A549 treated with DMSO at 1 μM for 4 hours (cell line): ENCODE data around the gene MAGEE2. TPM values are rescaled to one million over a fixed set of nuclear protein-coding genes. Genes with fewer than 3 reads are reported as not detected.

ENCODE experiments used
- total RNA-seq: library from RNA; stranded (reverse); fragments of 200-300 nt; extraction: Qiagen RNA extraction; gene quantifications from 5 replicates; pipeline ENCODE4 v1.2.3, GENCODE V29; 2022; ENCODE audit warnings: low read depth

MAGEE2 gene, protein sequence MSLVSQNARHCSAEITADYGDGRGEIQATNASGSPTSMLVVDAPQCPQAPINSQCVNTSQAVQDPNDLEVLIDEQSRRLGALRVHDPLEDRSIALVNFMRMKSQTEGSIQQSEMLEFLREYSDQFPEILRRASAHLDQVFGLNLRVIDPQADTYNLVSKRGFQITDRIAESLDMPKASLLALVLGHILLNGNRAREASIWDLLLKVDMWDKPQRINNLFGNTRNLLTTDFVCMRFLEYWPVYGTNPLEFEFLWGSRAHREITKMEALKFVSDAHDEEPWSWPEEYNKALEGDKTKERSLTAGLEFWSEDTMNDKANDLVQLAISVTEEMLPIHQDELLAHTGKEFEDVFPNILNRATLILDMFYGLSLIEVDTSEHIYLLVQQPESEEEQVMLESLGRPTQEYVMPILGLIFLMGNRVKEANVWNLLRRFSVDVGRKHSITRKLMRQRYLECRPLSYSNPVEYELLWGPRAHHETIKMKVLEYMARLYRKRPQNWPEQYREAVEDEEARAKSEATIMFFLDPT
- not detected in 5 replicates for total RNA-seq

DNA sequence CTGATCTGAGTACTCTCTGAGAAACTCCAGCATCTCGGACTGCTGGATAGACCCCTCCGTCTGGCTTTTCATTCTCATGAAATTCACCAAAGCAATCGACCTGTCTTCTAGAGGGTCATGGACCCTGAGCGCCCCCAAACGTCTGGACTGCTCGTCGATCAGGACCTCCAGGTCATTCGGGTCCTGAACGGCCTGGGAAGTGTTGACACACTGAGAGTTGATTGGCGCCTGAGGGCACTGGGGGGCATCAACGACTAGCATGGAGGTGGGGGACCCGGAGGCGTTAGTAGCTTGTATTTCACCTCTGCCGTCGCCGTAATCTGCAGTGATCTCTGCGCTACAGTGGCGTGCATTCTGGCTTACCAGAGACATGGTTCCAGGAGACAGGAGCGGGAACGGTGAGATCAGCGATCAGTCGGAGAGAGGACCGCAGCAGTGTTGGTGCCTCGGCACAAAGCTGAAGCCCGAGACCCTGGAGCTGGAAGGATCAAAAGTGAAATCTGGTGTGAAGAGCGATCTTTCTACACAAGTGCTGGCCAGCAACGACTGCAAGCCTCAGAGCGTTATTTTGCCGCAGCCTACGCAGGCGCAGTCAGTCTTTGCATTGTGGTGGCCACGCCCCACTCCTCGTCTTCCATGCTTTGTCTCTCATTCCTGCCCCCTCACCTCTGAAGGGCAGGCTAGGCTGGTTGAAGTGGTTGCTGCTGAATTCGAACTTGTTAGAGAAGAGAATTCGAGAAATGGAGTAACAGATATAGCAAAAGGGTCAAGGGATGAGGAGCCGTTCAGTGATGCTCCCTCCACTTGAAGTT, at the start of gene MAGEE2:
Gene MAGEE2 (minus strand): TSS at position 575 of the 812 bp plus-strand sequence. CDS start 203 bp downstream, at position 372.

